Activated naive CD4-positive, alpha-beta T cell treated with Interleukin-2 at 50 U/mL for 16 hours (primary cell): ENCODE data around the gene PADI3.
A peak's percentile ranks its signal among the peaks of the same experiment; 100 is the strongest.

Experiments used
- DNase-seq: peaks from one replicate; pipeline ENCODE4 v3.0.0-alpha.2; 2020

Gene PADI3

GRCh38 chr1:17274186-17275170 is 25.6 kb downstream of the PADI3 start:
- DNase-seq, result peak; percentile 8

- DNase-seq, result no peak
Observed at GRCh38 chr1:17276568-17276967, 27.7 kb downstream of the PADI3 start.

- no peak for DNase-seq
Observed at GRCh38 chr1:17277511-17278159, 28.7 kb downstream of the PADI3 start.

- DNase-seq, result no peak
Observed at GRCh38 chr1:17278996-17279830, 30.3 kb downstream of the PADI3 start.

- DNase-seq, result no peak
Observed at GRCh38 chr1:17280436-17280835, 31.5 kb downstream of the PADI3 start.

GRCh38 chr1:17280894-17281293 is 32.0 kb downstream of the PADI3 start:
- DNase-seq, result no peak

GRCh38 chr1:17281775-17282181 is 32.9 kb downstream of the PADI3 start:
- no peak for DNase-seq

GRCh38 chr1:17282836-17283235 is 33.9 kb downstream of the PADI3 start:
- DNase-seq, result no peak

- no peak for DNase-seq
Observed at GRCh38 chr1:17286646-17287045, 37.7 kb downstream of the PADI3 start.

GRCh38 chr1:17287130-17287776 is 38.4 kb downstream of the PADI3 start:
- DNase-seq, result no peak

GRCh38 chr1:17289721-17290120 is 40.8 kb downstream of the PADI3 start:
- DNase-seq, result no peak

- no peak for DNase-seq
Observed at GRCh38 chr1:17290553-17290952, 41.7 kb downstream of the PADI3 start.

- DNase-seq, result no peak
Observed at GRCh38 chr1:17292299-17293160, 43.6 kb downstream of the PADI3 start.

GRCh38 chr1:17293681-17294425 is 45.0 kb downstream of the PADI3 start:
- DNase-seq, result no peak

GRCh38 chr1:17295292-17295691 is 46.4 kb downstream of the PADI3 start:
- DNase-seq, result no peak

- DNase-seq, result no peak
Observed at GRCh38 chr1:17296086-17296485, 47.2 kb downstream of the PADI3 start.

GRCh38 chr1:17297991-17298390 is 49.1 kb downstream of the PADI3 start:
- DNase-seq, result no peak

- no peak for DNase-seq
Observed at GRCh38 chr1:17301767-17302166, 52.9 kb downstream of the PADI3 start.

- no peak for DNase-seq
Observed at GRCh38 chr1:17304151-17304825, 55.4 kb downstream of the PADI3 start.

- no peak for DNase-seq
Observed at GRCh38 chr1:17304826-17305175, 55.9 kb downstream of the PADI3 start.
